ENCODE measurements around the gene PRRT1.

DNA sequence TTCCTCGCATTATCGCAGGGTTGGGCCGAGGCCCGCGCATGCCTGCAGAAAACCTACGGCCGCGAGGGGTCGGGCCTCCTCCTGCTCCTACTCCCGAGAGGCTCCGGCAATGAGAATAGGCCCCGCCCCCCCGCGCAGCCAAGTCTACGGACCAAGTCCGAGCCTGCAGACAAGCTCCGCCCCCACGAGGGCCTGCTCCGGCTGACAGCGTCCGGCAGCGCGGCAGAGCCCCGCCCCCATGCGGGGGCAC, 43.8 kb upstream of the PRRT1 start:
- TF ChIP-seq, protein P1, sequence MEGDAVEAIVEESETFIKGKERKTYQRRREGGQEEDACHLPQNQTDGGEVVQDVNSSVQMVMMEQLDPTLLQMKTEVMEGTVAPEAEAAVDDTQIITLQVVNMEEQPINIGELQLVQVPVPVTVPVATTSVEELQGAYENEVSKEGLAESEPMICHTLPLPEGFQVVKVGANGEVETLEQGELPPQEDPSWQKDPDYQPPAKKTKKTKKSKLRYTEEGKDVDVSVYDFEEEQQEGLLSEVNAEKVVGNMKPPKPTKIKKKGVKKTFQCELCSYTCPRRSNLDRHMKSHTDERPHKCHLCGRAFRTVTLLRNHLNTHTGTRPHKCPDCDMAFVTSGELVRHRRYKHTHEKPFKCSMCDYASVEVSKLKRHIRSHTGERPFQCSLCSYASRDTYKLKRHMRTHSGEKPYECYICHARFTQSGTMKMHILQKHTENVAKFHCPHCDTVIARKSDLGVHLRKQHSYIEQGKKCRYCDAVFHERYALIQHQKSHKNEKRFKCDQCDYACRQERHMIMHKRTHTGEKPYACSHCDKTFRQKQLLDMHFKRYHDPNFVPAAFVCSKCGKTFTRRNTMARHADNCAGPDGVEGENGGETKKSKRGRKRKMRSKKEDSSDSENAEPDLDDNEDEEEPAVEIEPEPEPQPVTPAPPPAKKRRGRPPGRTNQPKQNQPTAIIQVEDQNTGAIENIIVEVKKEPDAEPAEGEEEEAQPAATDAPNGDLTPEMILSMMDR (conservative IDR thresholded peaks at IDR 0.05; ENCODE audit: low read length) = no peak
- TF ChIP-seq EZH2phosphoT487 (IDR thresholded peaks at IDR 0.05; ENCODE audit: borderline replicate concordance) = no peak
